Stimulated activated CD8-positive, alpha-beta memory T cell treated with anti-CD3 and anti-CD28 coated beads, Interleukin-12 subunit alpha, Interleukin-12 subunit beta, amount 100 ng/mL, for 24 hours (primary cell): ENCODE results near the gene HERC2.
"Not testable (repeated sequence)": the region's sequence is repeated elsewhere in the genome, so short reads cannot be mapped to it uniquely, and the experiment has no call there.

ENCODE experiments used
- DNase-seq: peaks from one replicate; pipeline ENCODE4 v3.0.0-alpha.2; 2020; ENCODE audit errors: extremely low read depth

HERC2 gene

GRCh38 chr15:28222612-28223011 lies 99.4 kb downstream of the HERC2 start:
- not testable (repeated sequence) for DNase-seq

GRCh38 chr15:28221696-28222095 lies 100.3 kb downstream of the HERC2 start:
- DNase-seq: not testable (repeated sequence)

DNA sequence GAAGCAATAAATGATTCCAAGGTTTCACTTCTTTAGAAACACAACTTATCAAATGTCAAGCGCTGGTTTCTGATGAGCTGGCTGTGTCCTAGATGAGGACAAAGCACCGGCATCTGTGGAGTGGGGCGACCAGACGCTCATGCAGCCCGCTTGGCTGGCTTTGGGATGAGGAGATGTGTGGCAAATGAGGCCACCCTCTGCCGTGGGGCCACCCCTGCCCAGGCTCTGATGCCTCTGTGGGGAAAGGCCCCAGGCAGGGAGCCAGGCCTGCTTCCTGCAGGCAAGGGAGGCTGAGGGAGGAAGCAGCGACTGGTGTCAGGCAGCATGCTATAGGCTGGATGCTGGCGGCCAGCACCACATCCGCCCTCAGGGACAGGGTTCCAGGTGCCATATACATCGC lies 102.9 kb downstream of the HERC2 start:
- no peak for DNase-seq

- not testable (repeated sequence) for DNase-seq
These were observed 104.9 kb downstream of the HERC2 start for GRCh38 chr15:28216946-28217546.

DNA sequence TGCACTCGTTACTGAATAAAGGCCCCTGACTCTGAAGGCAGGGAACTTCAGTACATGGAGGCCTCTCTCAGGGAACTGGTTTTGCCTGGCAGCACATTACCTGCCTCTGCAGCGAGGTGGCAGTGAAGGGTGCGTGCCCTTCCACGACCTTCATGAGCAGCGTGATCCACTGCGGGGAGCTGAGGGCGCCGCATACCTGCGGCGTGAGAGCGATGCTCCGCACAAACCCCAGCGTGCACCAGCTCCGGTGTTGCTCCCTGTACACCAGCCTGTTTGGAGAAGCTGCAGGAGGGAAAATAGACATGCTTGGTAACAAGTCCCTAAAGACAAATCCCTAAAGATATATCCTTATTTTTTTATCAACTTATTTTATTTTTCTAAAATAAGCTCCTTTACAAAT lies 106.5 kb downstream of the HERC2 start:
- DNase-seq: not testable (repeated sequence)

DNA sequence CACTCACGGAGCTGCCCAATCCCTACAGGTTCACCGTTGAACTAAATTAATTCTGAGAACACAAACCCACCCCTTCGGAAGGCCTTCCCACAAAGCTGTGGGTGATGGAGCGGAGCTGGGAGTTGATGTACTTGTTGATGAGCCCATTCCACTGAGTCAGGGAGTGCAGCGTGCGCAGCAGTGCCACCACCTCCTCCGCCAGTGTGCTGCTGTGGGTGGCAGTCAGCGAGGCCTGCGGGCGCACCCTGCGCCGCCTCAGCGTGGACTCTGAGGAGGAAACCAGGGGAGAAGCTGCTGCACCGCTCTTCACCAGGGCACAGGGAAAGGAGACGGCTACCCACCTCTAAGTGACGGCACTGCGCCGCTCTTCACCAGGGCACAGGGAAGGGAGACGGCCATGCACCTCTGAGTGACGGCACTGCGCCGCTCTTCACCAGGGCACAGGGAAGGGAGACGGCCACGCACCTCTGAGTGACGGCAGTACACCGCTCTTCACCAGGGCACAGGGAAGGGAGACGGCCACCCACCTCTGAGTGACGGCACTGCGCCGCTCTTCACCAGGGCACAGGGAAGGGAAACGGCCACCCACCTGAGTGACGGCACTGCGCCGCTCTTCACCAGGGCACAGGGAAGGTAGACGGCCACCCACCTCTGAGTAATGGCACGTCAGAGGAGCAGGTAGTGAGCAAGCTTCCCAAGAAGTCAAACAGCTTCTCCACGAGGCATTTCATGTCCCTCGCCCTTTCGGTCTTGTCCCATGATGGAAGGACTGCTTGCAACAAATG lies 107.8 kb downstream of the HERC2 start:
- not testable (repeated sequence) for DNase-seq

DNA sequence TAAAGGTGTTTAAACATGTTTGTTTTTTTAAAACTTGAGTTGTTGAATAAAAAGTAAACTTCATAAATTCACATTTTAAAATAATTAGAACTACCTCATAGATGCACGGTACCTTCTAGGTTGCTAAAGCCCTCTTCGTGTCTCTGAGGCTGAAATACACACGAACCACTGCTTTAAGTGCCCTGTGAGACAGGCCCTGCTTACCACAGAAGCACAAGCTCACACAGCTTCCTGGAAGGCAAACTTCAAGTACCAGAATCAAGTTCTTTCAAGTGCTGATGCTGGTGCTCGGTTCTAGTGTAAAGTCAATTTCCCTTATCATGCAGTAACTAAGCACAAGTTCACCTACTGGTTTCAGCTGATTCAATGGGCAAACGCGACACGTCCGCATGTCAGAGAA lies 108.6 kb downstream of the HERC2 start:
- DNase-seq: not testable (repeated sequence)

GRCh38 chr15:28208583-28208982 lies 113.4 kb downstream of the HERC2 start:
- no peak for DNase-seq

- not testable (repeated sequence) for DNase-seq
These were observed 116.3 kb downstream of the HERC2 start for GRCh38 chr15:28205640-28206039.

- DNase-seq: not testable (repeated sequence)
These were observed 118.7 kb downstream of the HERC2 start for GRCh38 chr15:28203055-28203828.

- not testable (repeated sequence) for DNase-seq
These were observed 119.9 kb downstream of the HERC2 start for GRCh38 chr15:28202124-28202523.

DNA sequence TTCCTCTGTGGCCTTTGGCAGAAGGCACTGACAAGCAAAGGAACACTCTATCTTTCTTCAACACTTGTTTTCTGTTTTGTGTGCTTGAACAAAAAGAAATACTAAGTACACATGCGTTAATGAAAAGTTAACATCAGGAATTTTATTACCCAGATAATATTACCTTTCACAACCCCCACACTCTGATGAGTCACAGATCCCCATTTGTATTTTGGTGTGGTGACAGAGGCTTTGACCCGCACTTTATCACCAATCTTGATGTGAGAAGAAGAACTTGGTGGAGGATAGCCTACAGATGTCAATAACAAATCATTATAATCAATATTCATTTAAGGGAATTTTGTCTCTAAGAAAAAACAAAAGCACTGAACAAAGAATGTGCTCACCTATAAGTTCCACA lies 123.8 kb downstream of the HERC2 start:
- not testable (repeated sequence) for DNase-seq

GRCh38 chr15:28197694-28198093 lies 124.3 kb downstream of the HERC2 start:
- not testable (repeated sequence) for DNase-seq

DNA sequence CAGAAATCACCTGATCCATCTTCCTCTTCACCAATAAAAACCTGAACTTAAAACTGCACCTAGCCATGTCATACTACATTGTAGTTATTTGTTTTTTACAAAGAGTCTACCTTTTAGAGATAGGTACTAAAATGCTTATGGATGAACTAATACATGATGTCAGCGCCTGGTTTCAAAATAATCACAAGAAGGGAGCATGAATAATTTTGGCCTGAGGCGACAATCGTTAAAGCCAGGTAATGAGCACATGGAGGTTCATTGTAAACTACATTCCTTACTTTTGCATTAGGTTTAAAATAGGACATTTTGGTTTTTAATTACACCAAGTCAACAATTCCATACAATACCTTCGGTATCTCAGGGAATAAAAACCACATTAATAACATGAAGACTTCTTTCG lies 125.4 kb downstream of the HERC2 start:
- DNase-seq: not testable (repeated sequence)

- no peak for DNase-seq
These were observed 129.2 kb downstream of the HERC2 start for GRCh38 chr15:28192772-28193171.

GRCh38 chr15:28191832-28192231 lies 130.1 kb downstream of the HERC2 start:
- no peak for DNase-seq

DNA sequence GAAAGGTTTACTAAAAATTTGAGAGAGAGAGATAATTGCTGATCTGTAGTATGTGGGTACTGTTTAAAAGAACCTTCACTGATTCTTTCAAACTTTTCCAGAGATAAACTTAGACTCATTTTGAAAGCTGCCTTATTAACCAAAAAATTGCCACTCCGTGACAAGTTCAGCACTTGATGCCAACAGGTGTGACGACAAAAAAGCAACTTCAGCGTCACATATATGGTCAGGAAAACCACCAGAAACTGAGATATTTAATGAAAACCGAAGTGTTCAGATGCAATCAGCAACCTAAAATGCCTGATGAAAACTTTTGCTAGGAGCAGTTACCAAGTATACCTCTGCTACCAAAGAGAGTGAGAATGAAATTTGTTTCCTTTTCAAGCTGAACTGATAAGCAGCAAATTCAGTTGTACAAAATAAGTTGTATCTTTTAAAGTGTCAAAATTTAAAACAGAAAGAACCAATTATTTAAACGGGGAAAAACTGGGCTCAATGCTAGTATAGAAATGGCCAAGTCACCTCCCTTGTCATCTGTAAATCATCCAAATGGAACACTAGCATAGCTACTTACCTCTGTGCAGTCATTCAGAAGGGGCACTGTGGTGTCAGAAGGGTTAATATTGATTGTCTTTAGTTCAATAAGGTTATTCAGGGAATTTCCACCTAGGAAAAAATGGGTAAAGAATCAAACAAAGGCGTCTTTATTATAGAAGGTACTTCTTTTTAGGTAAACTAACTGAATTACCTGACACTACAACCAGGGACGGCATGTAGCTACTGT lies 131.4 kb downstream of the HERC2 start:
- DNase-seq: no peak

DNA sequence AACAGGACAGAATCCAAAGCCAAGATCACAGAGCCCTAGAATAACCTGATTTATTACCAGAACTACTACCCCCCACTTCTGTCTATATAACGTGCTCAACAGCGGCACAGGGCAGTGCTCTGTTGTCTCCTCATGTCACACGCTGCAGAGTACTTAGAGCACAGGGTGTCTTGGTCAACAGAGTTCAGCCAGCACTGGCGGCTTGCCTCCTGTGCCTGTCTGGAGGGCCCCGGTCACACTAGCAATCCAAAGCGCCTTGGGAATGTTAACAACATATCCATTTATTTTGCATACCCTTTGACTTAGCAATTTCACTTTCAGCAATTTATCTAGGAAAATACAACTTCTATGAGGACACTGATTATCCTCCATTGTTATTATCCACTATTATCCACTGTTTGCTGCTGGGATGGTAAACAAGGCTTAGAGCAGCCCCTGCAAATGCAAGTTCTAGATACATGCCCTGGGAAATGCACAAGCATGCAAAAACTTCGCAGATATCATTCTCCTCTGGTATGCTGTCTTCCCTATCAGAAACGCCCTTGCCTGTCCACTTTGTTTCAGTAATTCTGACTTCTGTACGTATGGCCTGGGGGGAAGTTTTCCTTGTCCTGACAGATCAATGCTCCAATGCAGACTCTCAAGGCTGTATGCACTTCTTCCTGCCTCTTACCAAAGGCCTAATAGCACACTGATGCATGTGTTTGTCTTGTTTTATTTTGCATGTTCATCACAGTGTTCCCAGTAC lies 136.7 kb downstream of the HERC2 start:
- no peak for DNase-seq

DNA sequence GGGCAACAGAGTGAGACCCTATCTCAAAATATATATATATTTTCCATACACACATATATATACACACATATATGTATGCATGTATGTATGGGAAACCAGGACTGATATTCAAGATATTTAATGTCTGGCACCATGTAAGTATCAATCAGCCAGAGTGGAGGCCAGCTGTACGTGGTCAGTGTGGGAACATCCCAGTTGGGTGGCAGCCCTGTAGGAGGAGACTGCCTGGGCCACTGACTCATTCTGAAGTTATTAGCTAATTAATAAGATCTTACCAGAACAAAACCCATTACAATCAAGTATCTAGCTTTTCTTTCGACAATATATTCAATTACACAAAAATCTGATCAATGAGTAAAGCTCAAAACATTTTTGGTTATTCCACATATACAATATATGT lies 137.8 kb downstream of the HERC2 start:
- no peak for DNase-seq

- DNase-seq: no peak
These were observed 139.2 kb downstream of the HERC2 start for GRCh38 chr15:28182731-28183130.

GRCh38 chr15:28182216-28182615 lies 139.8 kb downstream of the HERC2 start:
- DNase-seq: no peak
